Keratinocyte (primary cell): Measurements from ENCODE around the gene E2F1. TPM values are rescaled to one million over a fixed set of nuclear protein-coding genes. Genes with fewer than 3 reads are reported as not detected.

Source experiments
- DNase-seq: peaks from one replicate; pipeline ENCODE4 v3.0.0-alpha.2; 2011; ENCODE audit warnings: low read depth, missing footprints, low spot score
- FAIRE-seq: peaks from 2 replicates; lab custom pipeline; 2011; peaks lifted over from hg19 to GRCh38; lab: Jason Lieb, UNC
- H2AFZ ChIP-seq: 2 replicates; pipeline ENCODE4 v1.6.0; 2012; ENCODE audit warnings: low read length, control low read depth, inconsistent platforms; ENCODE audit not compliant: control insufficient read depth
- H3K27ac ChIP-seq: 2 replicates; pipeline ENCODE4 v1.5.1; 2011; ENCODE audit warnings: low read length; ENCODE audit not compliant: control insufficient read depth, insufficient read depth
- H3K27me3 ChIP-seq: 3 replicates; pipeline ENCODE4 v1.6.0; 2011; ENCODE audit warnings: low read length; ENCODE audit not compliant: control insufficient read depth, insufficient read depth; ENCODE audit errors: extremely low read depth
- H3K36me3 ChIP-seq, 2 experiments: 2 replicates in 1 of 2; 3 replicates in 1 of 2; pipeline ENCODE4 v1.5.1; 2011; ENCODE audit warnings: low read length in 2 of 2, mild to moderate bottlenecking in 1 of 2; ENCODE audit not compliant: control insufficient read depth in 2 of 2, insufficient read depth in 2 of 2; ENCODE audit errors: extremely low read depth in 1 of 2
- H3K4me1 ChIP-seq: 3 replicates; pipeline ENCODE4 v1.5.1; 2011; ENCODE audit warnings: low read length; ENCODE audit not compliant: control insufficient read depth, insufficient read depth; ENCODE audit errors: extremely low read depth
- H3K4me2 ChIP-seq: 3 replicates; pipeline ENCODE4 v1.6.0; 2011; ENCODE audit warnings: low read depth, low read length; ENCODE audit not compliant: control insufficient read depth, insufficient read depth; ENCODE audit errors: extremely low read depth
- H3K4me3 ChIP-seq, 3 experiments: fragments of 200-600 bp in 1 of 3; sonication (generic) in 1 of 3; 2 replicates in 2 of 3; 3 replicates in 1 of 3; pipeline ENCODE4 v1.5.1; 2011 to 2016; ENCODE audit warnings: low read length in 3 of 3, mild to moderate bottlenecking in 3 of 3, control low read depth in 2 of 3, inconsistent platforms in 1 of 3, low read depth in 1 of 3, mixed read lengths in 1 of 3, mixed run types in 1 of 3, moderate library complexity in 1 of 3; ENCODE audit not compliant: control insufficient read depth in 2 of 3, insufficient read depth in 2 of 3; ENCODE audit errors: extremely low read depth in 1 of 3
- H3K79me2 ChIP-seq: 2 replicates; pipeline ENCODE4 v1.6.0; 2012; ENCODE audit warnings: low read length; ENCODE audit not compliant: control insufficient read depth, insufficient read depth
- H3K9ac ChIP-seq: 3 replicates; pipeline ENCODE4 v1.6.0; 2011; ENCODE audit warnings: low read length; ENCODE audit not compliant: control insufficient read depth, insufficient read depth; ENCODE audit errors: extremely low read depth
- H3K9me1 ChIP-seq: 3 replicates; pipeline ENCODE4 v1.6.0; 2011; ENCODE audit warnings: low read length; ENCODE audit not compliant: control insufficient read depth, insufficient read depth; ENCODE audit errors: extremely low read depth
- H3K9me3 ChIP-seq: 2 replicates; pipeline ENCODE4 v1.5.1; 2012; ENCODE audit warnings: low read depth, low read length; ENCODE audit not compliant: control insufficient read depth
- H4K20me1 ChIP-seq: 3 replicates; pipeline ENCODE4 v1.6.0; 2011; ENCODE audit warnings: low read length; ENCODE audit not compliant: control insufficient read depth, insufficient read depth; ENCODE audit errors: extremely low read depth
- EZH2 ChIP-seq: IDR thresholded peaks from one replicate; pipeline ENCODE4 v1.6.1; 2012; ENCODE audit warnings: inconsistent platforms, mild to moderate bottlenecking, low read length, moderate library complexity
- dilution Hi-C: fragments of 300-500 bp; cut with MboI; formaldehyde crosslinking; loops from one replicate; pipeline ENCODE4 v1.7.0; 2020; ENCODE audit warnings: low sequenced_read_pairs; ENCODE audit not compliant: extremely low pct_ligation_motif_present
- polyA plus RNA-seq, 5 experiments: library from polyadenylated mRNA; depleted of rRNA in 3 of 5; stranded (reverse) in 3 of 5; stranded (forward) in 1 of 5; unstranded in 1 of 5; fragments of >200 nt; gene quantifications; 1 replicate in 1 of 5; 2 replicates in 3 of 5; 3 replicates in 1 of 5; pipeline versions ENCODE4 v1.2.1 to v1.2.3, GENCODE V29; 2011 to 2012; ENCODE audit warnings: missing spikeins in 2 of 5, low read depth in 1 of 5, low replicate concordance in 1 of 5
- TF ChIP-seq, protein P1 (sequence below), 3 experiments: IDR thresholded peaks in 1 of 3; conservative IDR thresholded peaks in 1 of 3; optimal IDR thresholded peaks in 1 of 3; 2 replicates in 2 of 3; 3 replicates in 1 of 3; pipeline versions ENCODE3 to v1.5.1; 2011; ENCODE audit warnings: low read length in 3 of 3, mild to moderate bottlenecking in 3 of 3, moderate library complexity in 2 of 3, control low read depth in 1 of 3, inconsistent platforms in 1 of 3; ENCODE audit not compliant: insufficient read depth in 2 of 3; ENCODE audit errors: extremely low read depth in 1 of 3

E2F1 gene
- polyA plus RNA-seq, 1 donor (not counting 4 experiments of a cell fraction or from before 2014, with no cell fraction given), result 2.8 TPM

DNA sequence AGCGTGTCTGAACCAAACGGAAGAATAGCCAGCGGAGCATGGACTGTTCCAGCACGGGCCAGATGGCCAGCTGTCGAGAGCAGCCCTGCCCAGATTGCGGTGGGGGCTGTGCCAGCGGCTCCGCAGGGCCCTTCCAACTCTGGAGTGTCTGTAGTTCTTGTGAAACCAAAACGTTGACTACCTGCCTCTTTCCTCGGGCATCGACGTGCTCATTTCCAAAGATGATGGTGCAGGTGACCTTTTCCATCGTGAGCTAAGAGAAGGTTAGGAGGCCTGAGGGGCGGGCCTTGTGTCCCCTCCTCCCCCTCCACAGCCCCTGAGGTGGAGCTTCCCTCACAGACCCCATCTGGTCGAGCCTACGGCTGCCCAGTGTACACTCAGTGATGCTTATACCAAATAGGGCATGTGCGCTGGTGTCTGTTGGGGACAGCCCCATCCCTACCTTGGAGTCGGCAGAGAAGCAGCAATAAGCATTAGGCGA lies 36.9 kb downstream of the E2F1 start:
- Histone ChIP-seq H3K9me3 (no peaks in the 10 kb centered on the region), H3K4me2 (no peak overlapping the region), H2AFZ (no peak overlapping the region), H3K9me1 (peaks cover 7% of the 10 kb centered on the region), H3K36me3 (peaks cover 5 to 7% of the 10 kb centered on the region in 2 experiments), H3K9ac (no peak overlapping the region), H3K4me3 (no peak overlapping the region), H3K27ac (no peak overlapping the region), H4K20me1 (peaks cover 3% of the 10 kb centered on the region), H3K27me3 (no peaks in the 10 kb centered on the region), H3K4me1 (peaks cover 35% of the 10 kb centered on the region), H3K79me2 (no peaks in the 10 kb centered on the region)
- no peak for FAIRE-seq
- TF ChIP-seq, protein P1, sequence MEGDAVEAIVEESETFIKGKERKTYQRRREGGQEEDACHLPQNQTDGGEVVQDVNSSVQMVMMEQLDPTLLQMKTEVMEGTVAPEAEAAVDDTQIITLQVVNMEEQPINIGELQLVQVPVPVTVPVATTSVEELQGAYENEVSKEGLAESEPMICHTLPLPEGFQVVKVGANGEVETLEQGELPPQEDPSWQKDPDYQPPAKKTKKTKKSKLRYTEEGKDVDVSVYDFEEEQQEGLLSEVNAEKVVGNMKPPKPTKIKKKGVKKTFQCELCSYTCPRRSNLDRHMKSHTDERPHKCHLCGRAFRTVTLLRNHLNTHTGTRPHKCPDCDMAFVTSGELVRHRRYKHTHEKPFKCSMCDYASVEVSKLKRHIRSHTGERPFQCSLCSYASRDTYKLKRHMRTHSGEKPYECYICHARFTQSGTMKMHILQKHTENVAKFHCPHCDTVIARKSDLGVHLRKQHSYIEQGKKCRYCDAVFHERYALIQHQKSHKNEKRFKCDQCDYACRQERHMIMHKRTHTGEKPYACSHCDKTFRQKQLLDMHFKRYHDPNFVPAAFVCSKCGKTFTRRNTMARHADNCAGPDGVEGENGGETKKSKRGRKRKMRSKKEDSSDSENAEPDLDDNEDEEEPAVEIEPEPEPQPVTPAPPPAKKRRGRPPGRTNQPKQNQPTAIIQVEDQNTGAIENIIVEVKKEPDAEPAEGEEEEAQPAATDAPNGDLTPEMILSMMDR (optimal IDR thresholded peaks at IDR 0.05 in 1 of 3, IDR thresholded peaks at IDR 0.05 in 1 of 3, conservative IDR thresholded peaks at IDR 0.05 in 1 of 3; ENCODE audit: extremely low read depth in 1 of 3, insufficient read depth in 2 of 3, low read length in 3 of 3), result no peak
- TF ChIP-seq EZH2, result no peak
- no peak for DNase-seq
- dilution Hi-C loops, result no loop called here

- Histone ChIP-seq H3K79me2 (no peaks in the 10 kb centered on the region), H3K9me1 (peaks cover 7% of the 10 kb centered on the region), H3K4me3 (no peak overlapping the region), H3K4me1 (peaks cover 32% of the 10 kb centered on the region), H2AFZ (no peak overlapping the region), H3K9me3 (no peaks in the 10 kb centered on the region), H3K9ac (no peak overlapping the region), H3K27ac (no peak overlapping the region), H3K4me2 (peak overlapping the region; percentile 61), H4K20me1 (peaks cover 3% of the 10 kb centered on the region), H3K36me3 (peaks cover 5 to 9% of the 10 kb centered on the region in 2 experiments), H3K27me3 (no peaks in the 10 kb centered on the region)
- peak; percentile 39 for FAIRE-seq
- dilution Hi-C loops, result no loop called here
- TF ChIP-seq, protein P1 (optimal IDR thresholded peaks at IDR 0.05 in 1 of 3, IDR thresholded peaks at IDR 0.05 in 1 of 3, conservative IDR thresholded peaks at IDR 0.05 in 1 of 3; ENCODE audit: extremely low read depth in 1 of 3, insufficient read depth in 2 of 3, low read length in 3 of 3), result no peak
- TF ChIP-seq EZH2, result no peak
- DNase-seq, result no peak
Measured at GRCh38 chr20:33648396-33649004, 37.7 kb downstream of the E2F1 start.
